Activated CD8-positive, alpha-beta T cell treated with anti-CD3 and anti-CD28 coated beads for 36 hours (primary cell): Measurements from ENCODE around the gene CALHM4. TPM values are rescaled to one million over a fixed set of nuclear protein-coding genes. Genes with fewer than 3 reads are reported as not detected.

Experiments used
- ATAC-seq: fragments of 200-7000 bp; cut with Tn5 transposase; one replicate; pipeline ENCODE4 v1.10.0; 2021; ENCODE audit warnings: mild to moderate bottlenecking, moderate library complexity
- CTCF ChIA-PET: fragments of 350-600 bp; sonication (Branson Sonifier 250); formaldehyde crosslinking; loops from one replicate; lab custom pipeline; 2021; ENCODE audit warnings: antibody characterized with exemption; lab: Charles Lee
- POLR2A ChIA-PET: fragments of 350-600 bp; sonication (Branson Sonifier 250); formaldehyde crosslinking; loops from one replicate; lab custom pipeline; 2021; ENCODE audit warnings: antibody characterized with exemption; lab: Charles Lee
- DNase-seq: peaks from one replicate; pipeline ENCODE4 v3.0.0-alpha.2; 2020
- H3K27ac Mint-ChIP-seq: one replicate; pipeline ENCODE4 v1.8.0; 2021; ENCODE audit warnings: mild to moderate bottlenecking, mixed read lengths
- H3K27me3 Mint-ChIP-seq: one replicate; pipeline ENCODE4 v1.8.0; 2021; ENCODE audit warnings: mixed read lengths
- H3K36me3 Mint-ChIP-seq: one replicate; pipeline ENCODE4 v1.8.0; 2021; ENCODE audit warnings: low read depth, mixed read lengths
- H3K4me1 Mint-ChIP-seq: one replicate; pipeline ENCODE4 v1.8.0; 2021; ENCODE audit warnings: low read depth, mixed read lengths
- H3K4me3 Mint-ChIP-seq: one replicate; pipeline ENCODE4 v1.8.0; 2021; ENCODE audit warnings: mild to moderate bottlenecking, moderate library complexity, mixed read lengths
- H3K9me3 Mint-ChIP-seq: one replicate; pipeline ENCODE4 v1.8.0; 2021; ENCODE audit warnings: mixed read lengths
- CTCF ChIP-seq: fragments of 200-600 bp; IDR thresholded peaks from one replicate; pipeline ENCODE4 v1.8.0; 2022; ENCODE audit warnings: antibody characterized with exemption, mild to moderate bottlenecking
- intact Hi-C: fragments of 100-400 bp; cut with micrococcal nuclease; formaldehyde crosslinking; loops from one replicate; pipeline ENCODE4 v1.10.0; 2022
- total RNA-seq, 2 experiments: library from RNA; stranded (reverse); gene quantifications; one replicate each; pipeline ENCODE4 v1.2.3, GENCODE V29; 2021

The CALHM4 gene
- total RNA-seq, 2 experiments from 2014 or later = not detected

DNA sequence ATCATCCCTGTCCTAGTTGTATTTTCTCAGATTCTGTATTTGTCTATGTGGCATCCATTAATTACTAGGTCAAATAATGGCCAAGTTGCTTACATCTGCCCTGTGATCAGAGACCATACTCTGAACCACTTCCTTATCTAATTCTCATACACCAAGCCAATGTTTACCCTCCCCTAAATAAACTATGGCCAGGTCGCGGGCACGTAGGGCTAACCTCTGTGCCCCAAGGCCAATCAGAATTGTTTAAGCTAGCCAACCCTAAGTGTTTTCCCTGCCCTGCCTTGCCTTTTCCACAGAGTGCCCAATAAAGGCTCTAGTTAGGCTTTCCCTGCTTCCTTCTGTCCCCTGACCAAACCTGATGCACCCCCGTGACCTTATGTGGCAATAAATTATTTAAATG is 2.8 kb upstream of the CALHM4 start:
- Mint-ChIP-seq H3K27ac (no peak overlapping the region), H3K27me3 (peaks cover 17% of the 10 kb centered on the region), H3K36me3 (no peaks in the 10 kb centered on the region), H3K4me1 (no peaks in the 10 kb centered on the region), H3K9me3 (no peaks in the 10 kb centered on the region), H3K4me3 (no peak overlapping the region)
- CTCF ChIA-PET = interaction anchor here (1.6 kb wide), 1 partner anchor 10 kb away, joined by 5 read pairs; no protein-coding TSS in a partner anchor
- POLR2A ChIA-PET = no interaction called here
- ATAC-seq (no peak), DNase-seq (no peak)
- intact Hi-C loops = no loop called here
- no peak for TF ChIP-seq CTCF

DNA sequence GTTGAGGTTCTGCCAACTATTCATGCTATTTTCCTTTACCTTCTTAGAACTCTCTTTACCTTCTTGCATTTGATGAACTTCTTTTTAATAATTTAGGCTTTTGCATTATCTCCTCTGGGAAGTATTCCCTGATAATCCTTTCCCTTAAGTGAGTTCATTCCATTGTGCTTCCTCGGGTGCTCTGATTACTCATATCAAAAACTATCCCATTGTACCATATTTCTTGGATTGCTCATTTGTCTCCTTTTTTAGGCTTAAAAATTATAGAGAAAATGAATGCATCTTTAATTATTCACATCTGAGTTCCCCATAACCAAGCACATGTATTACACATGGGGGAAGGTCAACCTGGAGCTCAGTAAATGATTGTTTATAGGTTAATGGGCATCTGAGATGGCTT is 2.5 kb downstream of the CALHM4 start:
- peaks cover 11% of the 10 kb centered on the region for H3K27me3 Mint-ChIP-seq
- ATAC-seq = no peak
- intact Hi-C loops = no loop called here

DNA sequence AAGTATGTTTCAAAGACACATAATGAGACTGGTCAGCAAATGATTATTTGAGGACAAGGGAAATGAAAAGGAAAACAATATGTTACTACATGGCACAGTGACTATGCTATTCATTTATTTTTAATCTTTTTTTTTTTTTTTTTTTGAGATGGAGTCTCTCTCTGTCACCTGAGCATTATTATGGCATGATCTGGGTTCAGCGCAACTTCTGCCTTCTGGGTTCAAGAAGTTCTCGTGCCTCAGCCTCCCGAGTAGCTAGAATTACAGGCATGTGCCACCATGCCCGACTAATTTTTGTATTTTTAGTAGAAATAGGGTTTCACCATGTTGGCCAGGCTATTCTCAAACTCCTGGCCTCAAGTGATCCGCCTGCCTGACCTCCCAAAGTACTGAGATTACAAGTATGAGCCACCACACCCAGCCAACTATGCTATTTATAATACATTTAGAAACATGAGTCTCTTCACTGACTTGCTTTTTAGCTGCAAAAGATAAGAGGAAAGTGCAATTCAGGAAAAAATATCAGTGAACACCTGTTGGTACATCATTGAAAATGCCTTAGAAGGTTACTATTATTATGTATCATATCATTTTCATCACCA is 3.4 kb downstream of the CALHM4 start:
- H3K9me3 Mint-ChIP-seq = no peaks in the 10 kb centered on the region
- TF ChIP-seq CTCF = no peak
- no peak overlapping the region for H3K27ac Mint-ChIP-seq
- DNase-seq (no peak), ATAC-seq (no peak)
- no peaks in the 10 kb centered on the region for H3K36me3 Mint-ChIP-seq
- CTCF ChIA-PET = interaction anchor here (2.0 to 3.8 kb wide), 2 partner anchors 269 to 340 kb away, joined by 5 to 15 read pairs; no protein-coding TSS in a partner anchor
- intact Hi-C loops = no loop called here
- POLR2A ChIA-PET = no interaction called here
- peaks cover 9% of the 10 kb centered on the region for H3K27me3 Mint-ChIP-seq
- no peaks in the 10 kb centered on the region for H3K4me1 Mint-ChIP-seq
- no peak overlapping the region for H3K4me3 Mint-ChIP-seq

More for the DNA sequence above, 2.5 kb downstream of the CALHM4 start:
- POLR2A ChIA-PET = interaction anchor here (1.1 kb wide), 1 partner anchor 14 kb away, joined by 3 read pairs; no protein-coding TSS in a partner anchor
- Mint-ChIP-seq H3K4me3 (no peak overlapping the region), H3K4me1 (no peaks in the 10 kb centered on the region), H3K9me3 (no peaks in the 10 kb centered on the region), H3K27ac (no peak overlapping the region), H3K36me3 (no peaks in the 10 kb centered on the region)
- DNase-seq = no peak
- CTCF ChIA-PET = interaction anchor here (1.1 to 3.8 kb wide), 3 partner anchors 9 to 268 kb away, joined by 3 to 15 read pairs (median 6); no protein-coding TSS in a partner anchor
- no peak for TF ChIP-seq CTCF

DNA sequence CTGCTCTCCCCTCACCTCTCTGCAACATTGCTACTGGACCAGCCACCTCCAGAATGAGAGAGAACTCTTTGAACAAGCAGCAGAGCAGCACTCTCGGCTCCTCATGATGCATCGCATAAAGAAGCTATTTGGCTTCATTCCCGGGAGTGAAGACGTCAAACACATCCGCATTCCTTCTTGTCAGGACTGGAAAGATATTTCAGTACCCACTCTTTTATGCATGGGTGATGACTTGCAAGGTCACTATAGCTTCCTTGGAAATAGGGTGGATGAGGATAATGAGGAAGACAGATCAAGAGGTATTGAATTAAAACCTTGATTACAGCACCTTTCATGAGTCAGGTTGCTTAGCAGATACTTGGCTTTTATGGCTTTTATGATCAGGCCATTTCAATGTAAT is 4.3 kb downstream of the CALHM4 start:
- Mint-ChIP-seq H3K27ac (no peak overlapping the region), H3K9me3 (no peaks in the 10 kb centered on the region), H3K36me3 (no peaks in the 10 kb centered on the region), H3K4me3 (no peak overlapping the region), H3K27me3 (peaks cover 8% of the 10 kb centered on the region), H3K4me1 (no peaks in the 10 kb centered on the region)
- CTCF ChIA-PET = interaction anchor here (1.5 to 3.8 kb wide), 3 partner anchors 270 to 341 kb away, joined by 4 to 15 read pairs (median 5); no protein-coding TSS in a partner anchor
- TF ChIP-seq CTCF = no peak
- ATAC-seq = no peak
- DNase-seq = no peak
- POLR2A ChIA-PET = no interaction called here
- intact Hi-C loops = no loop called here

- Mint-ChIP-seq H3K27ac (no peak overlapping the region), H3K4me3 (no peak overlapping the region), H3K4me1 (no peaks in the 10 kb centered on the region), H3K36me3 (no peaks in the 10 kb centered on the region), H3K27me3 (peaks cover 2% of the 10 kb centered on the region), H3K9me3 (no peaks in the 10 kb centered on the region)
- CTCF ChIA-PET = interaction anchor here (0.9 to 3.7 kb wide), 25 partner anchors 9 to 547 kb away, joined by 3 to 40 read pairs (median 6); partner anchors contain the start of gene RWDD1
- TF ChIP-seq CTCF = no peak
- DNase-seq (no peak), ATAC-seq (no peak)
- POLR2A ChIA-PET = interaction anchor here (1.7 kb wide), 1 partner anchor 11 kb away, joined by 5 read pairs; the partner anchor contains the start of gene RWDD1
- intact Hi-C loops = loop anchor here (10.0 kb wide), 1 partner anchor 275 kb away; no protein-coding TSS in a partner anchor
These were observed 6.6 kb downstream of the CALHM4 start for GRCh38 chr6:116560130-116560529.
